Ammon's horn (tissue), 1 donor: ENCODE measurements around the gene RD3L.

ENCODE experiments used
- DNase-seq: peaks from one replicate; pipeline ENCODE4 v3.0.0-alpha.2; 2016; ENCODE audit warnings: low spot score

RD3L gene

DNA sequence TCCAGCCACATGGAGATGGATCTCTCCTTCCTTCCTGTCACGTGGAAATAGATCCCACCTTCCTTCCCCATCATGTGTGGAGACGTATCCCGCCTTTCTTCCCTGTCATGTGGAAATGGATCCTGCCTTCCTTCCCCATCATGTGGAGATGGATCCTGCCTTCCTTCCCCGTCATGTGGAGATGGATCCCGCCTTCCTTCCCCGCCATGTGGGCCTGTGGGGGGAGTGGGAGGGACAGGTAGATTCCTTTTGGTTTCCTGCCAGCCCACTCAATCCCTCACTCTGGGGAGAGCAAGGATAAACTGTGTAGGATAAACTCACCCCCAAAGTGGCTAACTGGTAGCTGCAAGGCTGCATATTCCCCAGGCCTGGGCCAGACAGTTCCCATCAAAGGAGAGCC lies 45.8 kb downstream of the RD3L start:
- DNase-seq: no peak

DNA sequence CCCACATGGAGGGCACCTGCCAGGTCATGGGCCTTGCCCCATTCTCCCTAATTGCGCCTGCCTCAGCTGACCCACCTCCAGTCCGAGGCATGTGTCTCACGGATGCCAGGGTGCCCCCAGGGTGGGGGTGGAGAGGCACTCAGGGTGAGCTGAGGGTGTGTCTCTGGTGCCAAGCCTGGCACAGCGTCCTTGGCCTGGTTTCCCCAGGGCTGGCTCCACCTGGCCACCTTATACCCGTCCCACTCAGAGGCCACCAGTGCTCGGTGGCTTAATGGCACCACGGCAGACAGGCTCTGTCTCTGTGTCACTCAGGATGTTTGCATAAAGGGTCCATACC lies 47.6 kb downstream of the RD3L start:
- no peak for DNase-seq

DNA sequence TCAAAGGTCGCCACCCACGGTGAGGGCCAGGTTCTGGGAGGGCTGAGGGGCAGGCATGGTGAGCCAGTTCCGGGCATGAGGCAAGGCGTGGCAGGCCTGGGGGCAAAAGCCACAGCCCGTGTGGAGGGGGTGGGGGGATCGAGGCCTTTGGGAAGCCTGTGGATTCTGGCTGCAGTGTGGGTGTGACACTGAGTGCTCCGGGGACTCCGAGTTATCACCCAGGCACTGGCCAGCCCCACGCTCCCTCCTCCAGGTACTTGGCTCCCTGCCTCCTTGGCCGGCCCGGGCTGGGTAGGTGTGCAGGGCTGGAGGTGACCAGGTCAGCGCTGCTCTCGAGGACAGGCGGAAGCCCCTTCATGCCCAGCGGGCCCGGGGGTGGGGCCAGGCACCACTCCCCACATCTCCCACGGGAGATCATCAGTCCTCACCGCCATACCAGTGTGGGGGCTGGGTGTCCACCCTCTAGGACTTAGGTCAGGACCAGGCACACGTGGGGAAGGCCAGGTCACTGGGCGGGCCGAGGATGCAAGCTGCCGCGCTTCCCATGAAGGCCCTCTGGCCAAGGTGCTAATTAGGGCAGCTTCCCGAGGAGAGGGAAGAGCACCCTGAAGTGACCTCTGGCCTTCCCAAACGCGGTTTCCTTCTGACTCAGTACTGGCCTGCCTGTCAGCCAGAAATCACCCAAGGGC lies 48.2 kb downstream of the RD3L start:
- no peak for DNase-seq

DNA sequence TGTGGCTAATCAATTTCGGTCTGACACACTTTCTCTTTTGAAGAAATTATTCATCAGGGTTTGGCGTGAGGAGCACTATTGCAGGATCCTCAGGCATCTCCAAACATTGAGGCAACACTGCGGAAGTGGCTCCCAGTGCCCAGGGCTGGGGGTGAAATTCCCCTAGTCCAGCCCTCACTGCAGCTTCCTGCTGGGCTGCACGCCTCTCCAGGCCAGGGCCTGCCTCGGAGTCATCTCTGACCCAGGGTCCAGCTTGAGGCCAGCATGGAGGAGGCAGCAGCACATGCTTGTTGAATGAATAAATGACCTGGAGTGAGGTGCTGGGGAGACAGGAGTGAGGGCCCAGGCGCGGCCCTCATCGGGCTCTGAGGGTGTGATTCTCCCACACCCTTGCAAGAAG lies 50.1 kb downstream of the RD3L start:
- DNase-seq: no peak

DNA sequence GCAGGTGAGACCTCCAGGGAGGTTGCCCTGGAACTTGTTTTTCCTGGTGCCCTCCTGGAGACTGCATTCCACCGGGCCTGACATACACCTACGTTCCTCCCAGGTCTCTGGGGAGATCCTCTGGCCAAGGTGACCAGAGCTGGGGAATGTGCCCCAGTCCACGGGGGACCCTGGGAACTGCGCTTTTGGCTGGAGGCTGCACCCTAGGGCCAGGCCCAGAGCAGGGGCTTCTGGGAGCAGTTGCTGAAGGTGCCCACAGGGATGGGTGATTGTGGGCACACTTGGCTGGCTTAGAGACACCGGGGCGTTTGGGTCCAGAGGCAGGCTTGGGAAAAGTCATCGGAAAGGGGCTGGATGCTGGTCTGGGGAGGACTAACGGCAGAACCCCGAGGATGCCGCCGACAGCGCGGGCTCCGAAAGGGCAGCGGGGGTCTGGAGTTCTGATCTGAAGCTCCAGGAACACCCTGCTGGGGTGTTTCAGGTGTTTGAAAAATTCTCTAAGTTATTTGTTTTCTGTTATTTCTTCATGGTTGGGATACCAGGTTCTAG lies 50.6 kb downstream of the RD3L start:
- DNase-seq: no peak

DNA sequence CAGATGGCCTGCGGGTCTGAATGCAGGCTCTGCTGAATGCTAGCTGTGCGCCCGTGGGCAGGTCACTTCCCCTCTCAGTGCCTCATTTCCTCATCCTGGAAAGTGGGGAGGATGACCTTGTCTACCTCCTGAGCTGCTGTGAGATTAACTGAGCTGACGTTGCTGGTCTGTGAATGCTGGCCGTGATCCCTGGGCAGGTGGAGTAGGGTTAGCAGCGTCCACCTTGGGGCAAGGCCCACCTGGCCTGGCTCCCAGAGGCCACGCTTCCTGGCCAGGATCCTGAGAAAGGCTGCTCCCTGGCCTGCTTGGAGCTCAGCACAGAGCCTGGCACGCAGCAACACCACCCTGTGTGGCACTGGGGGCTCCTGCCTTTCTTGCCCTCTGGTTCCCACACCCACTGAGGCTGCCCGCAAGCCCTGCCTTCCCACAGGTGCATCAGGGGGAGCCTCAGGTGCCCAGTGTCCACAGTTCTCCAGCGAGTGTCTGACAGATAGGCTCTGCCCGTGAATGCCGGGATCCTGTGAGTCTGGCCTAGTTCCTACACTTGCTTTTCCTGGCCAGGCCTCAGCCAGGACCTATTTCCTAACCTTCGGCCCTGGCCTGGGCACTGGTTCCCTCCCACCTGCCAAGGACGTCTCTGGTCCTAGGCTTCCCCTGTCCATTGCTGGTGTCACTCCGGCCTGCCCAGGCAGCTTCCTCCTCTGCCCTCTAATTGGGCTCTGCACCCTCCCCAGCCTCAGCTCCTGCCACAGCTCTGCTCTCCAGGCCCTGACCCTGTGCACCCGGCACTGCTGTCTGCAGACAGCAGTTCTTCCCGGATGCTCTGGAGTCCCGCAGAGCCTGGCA lies 51.3 kb downstream of the RD3L start:
- DNase-seq: no peak
